K562 (cell line): ENCODE results near the gene KMT5C. TPM values are rescaled to one million over a fixed set of nuclear protein-coding genes. Genes with fewer than 3 reads are reported as not detected.

Experiments used
- CTCF ChIP-seq, 3 experiments: IDR thresholded peaks in 2 of 3; conservative IDR thresholded peaks in 1 of 3; 2 replicates each; pipeline ENCODE4 v1.5.1; 2011 to 2012; ENCODE audit warnings: low read length in 3 of 3, mild to moderate bottlenecking in 3 of 3, control low read depth in 2 of 3, improper control_type of control experiment in 1 of 3, inconsistent platforms in 1 of 3, low read depth in 1 of 3, mixed read lengths in 1 of 3, moderate library complexity in 1 of 3; ENCODE audit not compliant: insufficient read depth in 2 of 3
- GATAD2A ChIP-seq: fragments of 450-650 bp; IDR thresholded peaks from 2 replicates; pipeline ENCODE4 v1.6.1; 2017
- HDGF ChIP-seq: fragments of 450-650 bp; IDR thresholded peaks from 2 replicates; pipeline ENCODE4 v1.6.1; 2016
- MAZ ChIP-seq, 2 experiments: fragments of 450-650 bp in 1 of 2; sonication (generic) in 1 of 2; formaldehyde crosslinking; IDR thresholded peaks in 1 of 2; conservative IDR thresholded peaks in 1 of 2; 2 replicates each; pipeline versions ENCODE4 v1.4.0 to v1.5.0; 2020; ENCODE audit warnings: mild to moderate bottlenecking in 1 of 2, missing genetic modification reagents in 1 of 2
- POLR3A ChIP-seq: IDR thresholded peaks from 2 replicates; pipeline ENCODE4 v1.6.1; 2011; ENCODE audit warnings: borderline replicate concordance, mild to moderate bottlenecking, moderate library complexity; ENCODE audit not compliant: insufficient read length, insufficient read depth; ENCODE audit errors: extremely low read depth
- RBM15 ChIP-seq: fragments of 200-400 bp; formaldehyde crosslinking; IDR thresholded peaks from 2 replicates; pipeline ENCODE4 v1.6.1; 2018; ENCODE audit warnings: mild to moderate bottlenecking, low read length, moderate library complexity; ENCODE audit not compliant: insufficient read depth
- RERE ChIP-seq: sonication (generic); formaldehyde crosslinking; IDR thresholded peaks from 2 replicates; pipeline ENCODE4 v1.8.0; 2023; ENCODE audit warnings: missing genetic modification reagents, mild to moderate bottlenecking, borderline replicate concordance
- SIX5 ChIP-seq, 2 experiments: IDR thresholded peaks; 2 replicates each; pipeline ENCODE4 v1.6.1; 2011; ENCODE audit warnings: low read length in 2 of 2, borderline replicate concordance in 1 of 2, low read depth in 1 of 2, mild to moderate bottlenecking in 1 of 2, moderate library complexity in 1 of 2; ENCODE audit not compliant: insufficient read depth in 1 of 2
- SMARCE1 ChIP-seq: fragments of 450-650 bp; IDR thresholded peaks from 2 replicates; pipeline ENCODE4 v1.7.1; 2016; ENCODE audit warnings: mild to moderate bottlenecking
- TOE1 ChIP-seq, 2 experiments: fragments of 450-650 bp in 1 of 2; sonication (generic) in 1 of 2; formaldehyde crosslinking in 1 of 2; IDR thresholded peaks; 2 replicates each; pipeline versions ENCODE4 v1.7.1 to v1.8.0; 2016 to 2022; ENCODE audit warnings: borderline replicate concordance in 2 of 2, mild to moderate bottlenecking in 2 of 2, antibody characterized with exemption in 1 of 2, inconsistent platforms in 1 of 2, low read depth in 1 of 2, missing genetic modification reagents in 1 of 2, moderate library complexity in 1 of 2
- YY1 ChIP-seq, 3 experiments: IDR thresholded peaks; 2 replicates each; pipeline ENCODE4 v1.6.1; 2011; ENCODE audit warnings: low read length in 2 of 3, mild to moderate bottlenecking in 2 of 3, moderate library complexity in 2 of 3, borderline replicate concordance in 1 of 3, control low read depth in 1 of 3, low read depth in 1 of 3; ENCODE audit not compliant: insufficient read depth in 3 of 3, insufficient replicate concordance in 2 of 3, control insufficient read depth in 1 of 3, insufficient read length in 1 of 3; ENCODE audit errors: extremely low read depth in 1 of 3
- ZNF124 ChIP-seq: sonication (generic); formaldehyde crosslinking; IDR thresholded peaks from 2 replicates; pipeline ENCODE4 v1.8.1; 2022; ENCODE audit warnings: missing genetic modification reagents
- ZNF212 ChIP-seq: fragments of 450-650 bp; formaldehyde crosslinking; IDR thresholded peaks from 2 replicates; pipeline ENCODE4 v1.4.0; 2020; ENCODE audit warnings: mild to moderate bottlenecking
- ZZZ3 ChIP-seq: fragments of 450-650 bp; IDR thresholded peaks from 2 replicates; pipeline ENCODE4 v1.6.1; 2016; ENCODE audit warnings: antibody characterized with exemption, mild to moderate bottlenecking, moderate library complexity
- polyA plus RNA-seq, 8 experiments: library from polyadenylated mRNA; depleted of rRNA in 4 of 8; stranded (reverse) in 5 of 8; unstranded in 3 of 8; fragments of >200 nt; fragmentation: Nextera tagmentation in 2 of 8; fragmentation: Illumina TruSeq in 1 of 8; extraction: Ambion mirVana in 2 of 8; extraction: Trizol in 1 of 8; gene quantifications; 2 replicates each; pipeline versions ENCODE4 v1.2.1 to v1.2.3, GENCODE V29; 2011 to 2014; ENCODE audit warnings: inconsistent platforms in 1 of 8, missing spikeins in 1 of 8
- total RNA-seq, 7 experiments: library from RNA; depleted of rRNA in 6 of 7; stranded (reverse); fragments of >200 nt in 6 of 7; fragmentation: Illumina TruSeq in 2 of 7; extraction: Trizol in 2 of 7; gene quantifications; 2 replicates each; pipeline versions ENCODE4 v1.2.1 to v1.2.3, GENCODE V29; 2011 to 2021; ENCODE audit warnings: low replicate concordance in 1 of 7
- TF ChIP-seq, protein P1 (sequence below): fragments of 450-650 bp; formaldehyde crosslinking; IDR thresholded peaks from 2 replicates; pipeline ENCODE4 v1.4.0; 2022; ENCODE audit warnings: missing genetic modification characterization

The KMT5C gene
- total and polyA plus RNA-seq, 9 of the 15 experiments (the other 6 are each of a cell fraction or from before 2014, with no cell fraction given), result 0.15 to 53.5 (median 16.6) TPM

DNA sequence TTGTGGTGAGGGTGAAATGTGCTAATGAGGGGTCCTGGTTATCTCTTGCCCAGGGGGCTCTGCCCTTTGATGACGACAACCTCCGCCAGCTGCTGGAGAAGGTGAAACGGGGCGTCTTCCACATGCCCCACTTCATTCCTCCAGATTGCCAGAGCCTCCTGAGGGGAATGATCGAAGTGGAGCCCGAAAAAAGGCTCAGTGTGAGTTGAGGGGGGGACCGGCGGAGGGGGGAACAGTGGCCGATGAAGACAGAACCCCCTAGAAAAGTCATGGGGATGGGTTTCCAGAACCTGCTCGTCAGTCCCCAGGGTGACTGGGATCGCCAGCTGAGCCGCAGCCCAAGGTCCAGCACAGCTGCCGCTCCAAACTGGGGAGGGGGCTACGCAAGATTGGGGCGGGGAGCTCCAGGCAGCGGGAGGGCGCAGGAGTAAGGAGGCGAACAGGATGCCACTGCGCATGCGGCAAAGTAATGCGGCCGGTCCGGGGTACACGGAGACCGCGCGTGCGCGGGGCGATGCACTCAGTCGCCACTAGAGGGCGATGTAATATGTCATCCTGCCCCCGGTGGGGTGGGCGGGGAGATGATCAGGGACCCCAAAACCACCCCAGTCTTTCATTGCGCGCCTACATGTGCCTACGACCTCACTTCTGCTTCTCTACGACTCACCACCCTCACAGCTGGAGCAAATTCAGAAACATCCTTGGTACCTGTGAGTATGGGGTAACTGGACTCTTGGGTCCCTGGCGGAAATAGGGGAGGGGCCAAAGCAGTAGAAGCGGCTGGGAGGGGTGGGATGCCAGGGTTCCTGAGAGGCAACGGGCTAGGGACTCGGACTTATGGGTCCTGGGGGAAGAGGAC lies 38.0 kb upstream of the KMT5C start (continued):
- TF ChIP-seq RERE (CRISPR knock-in tag), result no peak
- TF ChIP-seq, protein P1, sequence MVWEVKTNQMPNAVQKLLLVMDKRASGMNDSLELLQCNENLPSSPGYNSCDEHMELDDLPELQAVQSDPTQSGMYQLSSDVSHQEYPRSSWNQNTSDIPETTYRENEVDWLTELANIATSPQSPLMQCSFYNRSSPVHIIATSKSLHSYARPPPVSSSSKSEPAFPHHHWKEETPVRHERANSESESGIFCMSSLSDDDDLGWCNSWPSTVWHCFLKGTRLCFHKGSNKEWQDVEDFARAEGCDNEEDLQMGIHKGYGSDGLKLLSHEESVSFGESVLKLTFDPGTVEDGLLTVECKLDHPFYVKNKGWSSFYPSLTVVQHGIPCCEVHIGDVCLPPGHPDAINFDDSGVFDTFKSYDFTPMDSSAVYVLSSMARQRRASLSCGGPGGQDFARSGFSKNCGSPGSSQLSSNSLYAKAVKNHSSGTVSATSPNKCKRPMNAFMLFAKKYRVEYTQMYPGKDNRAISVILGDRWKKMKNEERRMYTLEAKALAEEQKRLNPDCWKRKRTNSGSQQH (CRISPR knock-in tag), result 0 out of 2 replicates have a peak, but pooled peaks have one; percentile 29
- peak; percentile 14; the same call in 1 of the 2 replicates for TF ChIP-seq TOE1 (IDR thresholded peaks at IDR 0.05; ENCODE audit: borderline replicate concordance)
- TF ChIP-seq TOE1 (CRISPR knock-in tag; IDR thresholded peaks at IDR 0.05; ENCODE audit: borderline replicate concordance, low read depth), result no peak
- TF ChIP-seq ZNF212, result no peak
- peak; percentile 86 to 93 (median 90) for TF ChIP-seq CTCF (IDR thresholded peaks at IDR 0.05 in 2 of 3, conservative IDR thresholded peaks at IDR 0.05 in 1 of 3; ENCODE audit: insufficient read depth in 2 of 3, low read depth in 1 of 3, low read length in 3 of 3)
- TF ChIP-seq ZNF124 (CRISPR knock-in tag), result no peak
- no peak for TF ChIP-seq SMARCE1
- TF ChIP-seq MAZ (CRISPR knock-in tag; conservative IDR thresholded peaks at IDR 0.05 in 1 of 2, IDR thresholded peaks at IDR 0.05 in 1 of 2), result peak; percentile 50 to 90; a peak in 3 of 4 replicates
- peak in 2 of 3 experiments; percentile 20 to 44 for TF ChIP-seq YY1 (IDR thresholded peaks at IDR 0.05; ENCODE audit: borderline replicate concordance in 1 of 3, control insufficient read depth in 1 of 3, extremely low read depth in 1 of 3, insufficient read depth in 3 of 3, insufficient read length in 1 of 3, insufficient replicate concordance in 2 of 3, low read depth in 1 of 3, low read length in 2 of 3)
- no peak for TF ChIP-seq RBM15
- TF ChIP-seq GATAD2A, result peak; percentile 84; the same call in 1 of the 2 replicates
- no peak for TF ChIP-seq HDGF
- TF ChIP-seq POLR3A, result no peak
- no peak for TF ChIP-seq ZZZ3
- 0 out of 4 replicates have a peak, but pooled peaks of 1 of the 2 experiments have one; percentile 8 for TF ChIP-seq SIX5 (IDR thresholded peaks at IDR 0.05; ENCODE audit: borderline replicate concordance in 1 of 2, insufficient read depth in 1 of 2, low read depth in 1 of 2, low read length in 2 of 2)
